Testis (tissue), 2 donors: ENCODE results near the gene FAM8A1.

Experiments used
- POLR2A ChIP-seq: fragments of 450-650 bp; IDR thresholded peaks from one replicate; pipeline ENCODE4 v1.6.1; 2017; ENCODE audit warnings: antibody characterized with exemption, mild to moderate bottlenecking, moderate library complexity
- TF ChIP-seq, protein P1 (sequence below), 3 experiments: fragments of 450-650 bp in 2 of 3; fragments of 200-600 bp in 1 of 3; sonication (generic) in 1 of 3; IDR thresholded peaks; one replicate each; pipeline ENCODE4 v1.5.1; 2016 to 2019; ENCODE audit warnings: antibody characterized with exemption in 3 of 3, mild to moderate bottlenecking in 2 of 3, moderate library complexity in 1 of 3

DNA sequence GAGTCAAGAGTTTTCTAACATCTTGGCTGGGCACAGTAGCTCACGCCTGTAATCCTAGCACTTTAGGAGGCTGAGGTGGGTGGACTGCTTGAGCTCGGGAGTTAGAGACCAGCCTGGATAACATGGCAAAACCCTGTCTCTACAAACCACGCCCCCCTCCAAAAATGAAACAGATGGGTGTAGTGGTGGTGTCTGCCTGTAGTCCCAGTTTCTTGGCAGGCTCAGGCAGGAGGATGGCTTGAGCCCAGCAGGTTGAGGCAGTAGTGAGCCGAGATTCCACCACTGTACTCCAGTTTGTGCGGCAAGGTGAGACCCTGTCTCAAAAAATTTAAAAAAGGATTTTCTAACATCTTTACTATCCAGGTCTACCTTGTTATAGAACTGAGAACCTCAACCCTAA is 22.0 kb downstream of the FAM8A1 start:
- TF ChIP-seq, protein P1, sequence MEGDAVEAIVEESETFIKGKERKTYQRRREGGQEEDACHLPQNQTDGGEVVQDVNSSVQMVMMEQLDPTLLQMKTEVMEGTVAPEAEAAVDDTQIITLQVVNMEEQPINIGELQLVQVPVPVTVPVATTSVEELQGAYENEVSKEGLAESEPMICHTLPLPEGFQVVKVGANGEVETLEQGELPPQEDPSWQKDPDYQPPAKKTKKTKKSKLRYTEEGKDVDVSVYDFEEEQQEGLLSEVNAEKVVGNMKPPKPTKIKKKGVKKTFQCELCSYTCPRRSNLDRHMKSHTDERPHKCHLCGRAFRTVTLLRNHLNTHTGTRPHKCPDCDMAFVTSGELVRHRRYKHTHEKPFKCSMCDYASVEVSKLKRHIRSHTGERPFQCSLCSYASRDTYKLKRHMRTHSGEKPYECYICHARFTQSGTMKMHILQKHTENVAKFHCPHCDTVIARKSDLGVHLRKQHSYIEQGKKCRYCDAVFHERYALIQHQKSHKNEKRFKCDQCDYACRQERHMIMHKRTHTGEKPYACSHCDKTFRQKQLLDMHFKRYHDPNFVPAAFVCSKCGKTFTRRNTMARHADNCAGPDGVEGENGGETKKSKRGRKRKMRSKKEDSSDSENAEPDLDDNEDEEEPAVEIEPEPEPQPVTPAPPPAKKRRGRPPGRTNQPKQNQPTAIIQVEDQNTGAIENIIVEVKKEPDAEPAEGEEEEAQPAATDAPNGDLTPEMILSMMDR (IDR thresholded peaks at IDR 0.05), result no peak
- TF ChIP-seq POLR2A, result no peak
